Measurements from ENCODE around the gene C10orf62.

- TF ChIP-seq CTCF (CRISPR knock-in tag; IDR thresholded peaks at IDR 0.05) (no peak), ZNF570 (CRISPR knock-in tag; IDR thresholded peaks at IDR 0.05; ENCODE audit: borderline replicate concordance) (no peak), PREB (CRISPR knock-in tag; IDR thresholded peaks at IDR 0.05) (no peak), NR1H2 (CRISPR knock-in tag; IDR thresholded peaks at IDR 0.05; ENCODE audit: borderline replicate concordance, low read depth) (no peak), MXD1 (CRISPR knock-in tag; IDR thresholded peaks at IDR 0.05) (no peak), ZFAT (CRISPR knock-in tag; conservative IDR thresholded peaks at IDR 0.05) (no peak), CBFB (CRISPR knock-in tag; IDR thresholded peaks at IDR 0.05) (no peak), POLR2AphosphoS5 (IDR thresholded peaks at IDR 0.05; ENCODE audit: low read depth, low read length) (no peak)
Observed at GRCh38 chr10:97548828-97549455, 40.6 kb upstream of the C10orf62 start.
